ENCODE measurements around the gene ZNF280B. TPM values are rescaled to one million over a fixed set of nuclear protein-coding genes. Genes with fewer than 3 reads are reported as not detected.

Gene ZNF280B
- total and polyA plus RNA-seq, 2 donors (not counting 3 experiments of a cell fraction or from before 2014, with no cell fraction given), result 1.5 to 3.1 TPM

GRCh38 chr22:22553735-22554586 lies 45.4 kb upstream of the ZNF280B start:
- Histone ChIP-seq H3K27me3 (ENCODE audit: control insufficient read depth in 2 of 2, insufficient read depth in 2 of 2, low read length in 2 of 2) (peaks cover 2 to 8% of the 10 kb centered on the region in 2 experiments), H3K4me3 (replicated peaks in 1 of 3; ENCODE audit: insufficient read depth in 1 of 3, low read depth in 1 of 3, low read length in 3 of 3) (no peak overlapping the region), H3K4me1 (ENCODE audit: control insufficient read depth, extremely low read depth, insufficient read depth, low read length) (no peaks in the 10 kb centered on the region), H2AFZ (ENCODE audit: low read depth, low read length) (no peak overlapping the region), H3K4me2 (ENCODE audit: insufficient read depth, low read length) (no peak overlapping the region), H4K20me1 (replicated peaks; ENCODE audit: control insufficient read depth, extremely low read depth, insufficient read depth, low read length) (no peaks in the 10 kb centered on the region), H3K9me1 (replicated peaks; ENCODE audit: control insufficient read depth, extremely low read depth, insufficient read depth, low read length) (no peaks in the 10 kb centered on the region), H3K36me3 (ENCODE audit: control insufficient read depth in 2 of 2, extremely low read depth in 1 of 2, insufficient read depth in 2 of 2, low read length in 2 of 2) (no peaks in the 10 kb centered on the region), H3K9me3 (replicated peaks; ENCODE audit: control insufficient read depth, insufficient read depth, low read length) (no peaks in the 10 kb centered on the region), H3K79me2 (ENCODE audit: control insufficient read depth, insufficient read depth, low read length) (no peaks in the 10 kb centered on the region), H3K9ac (replicated peaks; ENCODE audit: extremely low read depth, insufficient read depth, low read length) (no peak overlapping the region), H3K27ac (ENCODE audit: insufficient read depth, low read depth, low read length) (no peak overlapping the region)
- DNase-seq (ENCODE audit: low read depth, low spot score) (no peak), FAIRE-seq (no peak)
- TF ChIP-seq MAX (IDR thresholded peaks at IDR 0.05; ENCODE audit: insufficient read depth, insufficient read length) (no peak), FOS (IDR thresholded peaks at IDR 0.05; ENCODE audit: borderline replicate concordance, insufficient read depth, low read length) (no peak), POLR2AphosphoS5 (IDR thresholded peaks at IDR 0.05; ENCODE audit: insufficient read depth, low read depth, low read length) (no peak), MYC (IDR thresholded peaks at IDR 0.05; ENCODE audit: low read depth, low read length) (no peak), GATA2 (IDR thresholded peaks at IDR 0.05; ENCODE audit: insufficient read depth, insufficient read length, low read depth, low read length) (no peak), JUN (IDR thresholded peaks at IDR 0.05; ENCODE audit: borderline replicate concordance, insufficient read depth, insufficient read length, low read depth) (no peak), POLR2A (IDR thresholded peaks at IDR 0.05; ENCODE audit: low read depth, low read length) (no peak), EZH2 (IDR thresholded peaks at IDR 0.05; ENCODE audit: borderline replicate concordance, low read depth, low read length, severe bottlenecking) (no peak)
- TF ChIP-seq, protein P1, sequence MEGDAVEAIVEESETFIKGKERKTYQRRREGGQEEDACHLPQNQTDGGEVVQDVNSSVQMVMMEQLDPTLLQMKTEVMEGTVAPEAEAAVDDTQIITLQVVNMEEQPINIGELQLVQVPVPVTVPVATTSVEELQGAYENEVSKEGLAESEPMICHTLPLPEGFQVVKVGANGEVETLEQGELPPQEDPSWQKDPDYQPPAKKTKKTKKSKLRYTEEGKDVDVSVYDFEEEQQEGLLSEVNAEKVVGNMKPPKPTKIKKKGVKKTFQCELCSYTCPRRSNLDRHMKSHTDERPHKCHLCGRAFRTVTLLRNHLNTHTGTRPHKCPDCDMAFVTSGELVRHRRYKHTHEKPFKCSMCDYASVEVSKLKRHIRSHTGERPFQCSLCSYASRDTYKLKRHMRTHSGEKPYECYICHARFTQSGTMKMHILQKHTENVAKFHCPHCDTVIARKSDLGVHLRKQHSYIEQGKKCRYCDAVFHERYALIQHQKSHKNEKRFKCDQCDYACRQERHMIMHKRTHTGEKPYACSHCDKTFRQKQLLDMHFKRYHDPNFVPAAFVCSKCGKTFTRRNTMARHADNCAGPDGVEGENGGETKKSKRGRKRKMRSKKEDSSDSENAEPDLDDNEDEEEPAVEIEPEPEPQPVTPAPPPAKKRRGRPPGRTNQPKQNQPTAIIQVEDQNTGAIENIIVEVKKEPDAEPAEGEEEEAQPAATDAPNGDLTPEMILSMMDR (IDR thresholded peaks at IDR 0.05; ENCODE audit: extremely low read depth in 1 of 2, insufficient read depth in 1 of 2, low read depth in 1 of 2, low read length in 2 of 2), result no peak
- CTCF ChIA-PET, result interaction anchor here (2.0 kb wide), 1 partner anchor 22 kb away, joined by 10 read pairs; no protein-coding TSS in a partner anchor
- intact Hi-C loops (cut with micrococcal nuclease), result loop anchor here (2.0 kb wide), 1 partner anchor 89 kb away; no protein-coding TSS in a partner anchor
- dilution Hi-C loops (cut with MboI; ENCODE audit: extremely low pct_ligation_motif_present, low sequenced_read_pairs), result no loop called here
- POLR2A ChIA-PET, result no interaction called here
- BruUV-seq (replicated peaks), result no TSS peak
